Ovary (tissue), 3 donors: ENCODE data around the gene SPARC.

ENCODE experiments used
- CTCF ChIP-seq, 3 donors: fragments of 450-650 bp in 2 of 3; fragments of 200-600 bp in 1 of 3; IDR thresholded peaks; one replicate each; pipeline versions ENCODE4 v1.5.1 to v1.8.0; 2016 to 2022; ENCODE audit warnings: antibody characterized with exemption in 3 of 3, mild to moderate bottlenecking in 1 of 3
- EP300 ChIP-seq: sonication (generic); formaldehyde crosslinking; IDR thresholded peaks from one replicate; pipeline ENCODE4 v1.6.1; 2017; ENCODE audit warnings: antibody characterized with exemption
- POLR2A ChIP-seq: fragments of 450-650 bp; IDR thresholded peaks from one replicate; pipeline ENCODE4 v1.6.1; 2017; ENCODE audit warnings: antibody characterized with exemption, mild to moderate bottlenecking, moderate library complexity
- donor health status: DM: no; HTN: no; CAD: no.

- TF ChIP-seq CTCF (IDR thresholded peaks at IDR 0.05) = no peak
- no peak for TF ChIP-seq EP300
- TF ChIP-seq POLR2A = no peak
Observed at GRCh38 chr5:151661968-151662732, 24.6 kb downstream of the SPARC start.
